H9 (cell line): ENCODE results near the gene WSB2. TPM values are rescaled to one million over a fixed set of nuclear protein-coding genes. Genes with fewer than 3 reads are reported as not detected.
A peak's percentile ranks its signal among the peaks of the same experiment; 100 is the strongest.

Experiments used
- DNase-seq: peaks from one replicate; pipeline ENCODE4 v3.0.0-alpha.2; 2017
- H2AFZ ChIP-seq: one replicate; pipeline ENCODE4 v1.6.1; 2013; ENCODE audit warnings: mild to moderate bottlenecking, low read length, control low read depth, moderate library complexity
- H2AK5ac ChIP-seq: 2 replicates; pipeline ENCODE4 v1.6.1; 2013; ENCODE audit warnings: low read length, control low read depth, mixed read lengths; ENCODE audit not compliant: insufficient read length
- H2BK120ac ChIP-seq: one replicate; pipeline ENCODE4 v1.6.1; 2013; ENCODE audit warnings: low read depth, mild to moderate bottlenecking, low read length, control low read depth, inconsistent platforms; ENCODE audit not compliant: poor library complexity, severe bottlenecking
- H2BK12ac ChIP-seq: 2 replicates; pipeline ENCODE4 v1.6.1; 2013; ENCODE audit warnings: low read length, control low read depth, mixed read lengths, low read depth; ENCODE audit not compliant: insufficient read length
- H2BK15ac ChIP-seq: 2 replicates; pipeline ENCODE4 v1.6.1; 2013; ENCODE audit warnings: low read depth, low read length, control low read depth
- H2BK20ac ChIP-seq: one replicate; pipeline ENCODE4 v1.6.1; 2013; ENCODE audit warnings: low read depth, mild to moderate bottlenecking, low read length, control low read depth, inconsistent platforms; ENCODE audit not compliant: poor library complexity, severe bottlenecking
- H2BK5ac ChIP-seq: 2 replicates; pipeline ENCODE4 v1.6.1; 2013; ENCODE audit warnings: low read length, control low read depth, mixed read lengths; ENCODE audit not compliant: insufficient read length
- H3K14ac ChIP-seq: 2 replicates; pipeline ENCODE4 v1.6.1; 2013; ENCODE audit warnings: low read length, control low read depth; ENCODE audit not compliant: insufficient read depth
- H3K18ac ChIP-seq: 2 replicates; pipeline ENCODE4 v1.6.1; 2013; ENCODE audit warnings: low read depth, mild to moderate bottlenecking, mixed read lengths, low read length, control low read depth; ENCODE audit not compliant: insufficient read length
- H3K23ac ChIP-seq: 2 replicates; pipeline ENCODE4 v1.6.1; 2013; ENCODE audit warnings: low read length, control low read depth, mixed read lengths, low read depth; ENCODE audit not compliant: insufficient read length
- H3K23me2 ChIP-seq: 2 replicates; pipeline ENCODE4 v1.6.1; 2013; ENCODE audit warnings: low read depth, mild to moderate bottlenecking, mixed read lengths, low read length, control low read depth; ENCODE audit not compliant: insufficient read length, poor library complexity, severe bottlenecking
- H3K27ac ChIP-seq: 2 replicates; pipeline ENCODE4 v1.5.1; 2013; ENCODE audit warnings: low read length, control low read depth, mixed read lengths, low read depth; ENCODE audit not compliant: insufficient read length
- H3K27me3 ChIP-seq: 2 replicates; pipeline ENCODE4 v1.6.1; 2013; ENCODE audit warnings: low read length, control low read depth, inconsistent platforms; ENCODE audit not compliant: insufficient read depth
- H3K4ac ChIP-seq: 2 replicates; pipeline ENCODE4 v1.6.1; 2013; ENCODE audit warnings: low read depth, mild to moderate bottlenecking, control low read depth, inconsistent platforms, low read length, moderate library complexity
- H3K4me1 ChIP-seq: 2 replicates; pipeline ENCODE4 v1.6.1; 2013; ENCODE audit warnings: low read length, control low read depth, inconsistent platforms; ENCODE audit not compliant: insufficient read depth
- H3K4me2 ChIP-seq: 2 replicates; pipeline ENCODE4 v1.6.1; 2013; ENCODE audit warnings: low read length, control low read depth, mixed read lengths; ENCODE audit not compliant: insufficient read length, insufficient read depth
- H3K56ac ChIP-seq: 2 replicates; pipeline ENCODE4 v1.6.1; 2013; ENCODE audit warnings: low read depth, mild to moderate bottlenecking, mixed read lengths, low read length, control low read depth; ENCODE audit not compliant: insufficient read length
- H3K79me1 ChIP-seq: 2 replicates; pipeline ENCODE4 v1.6.1; 2013; ENCODE audit warnings: low read depth, mild to moderate bottlenecking, moderate library complexity, low read length, control low read depth, inconsistent platforms; ENCODE audit not compliant: insufficient read depth, poor library complexity, severe bottlenecking
- H3K79me2 ChIP-seq: 2 replicates; pipeline ENCODE4 v1.6.1; 2013; ENCODE audit warnings: low read length, control low read depth, inconsistent platforms; ENCODE audit not compliant: insufficient read depth
- H3K9ac ChIP-seq: 2 replicates; pipeline ENCODE4 v1.6.1; 2013; ENCODE audit warnings: low read length, control low read depth, mixed read lengths; ENCODE audit not compliant: insufficient read length; ENCODE audit errors: extremely low read depth
- H3K9me3 ChIP-seq: one replicate; pipeline ENCODE4 v1.6.1; 2013; ENCODE audit warnings: low read depth, low read length, inconsistent platforms; ENCODE audit not compliant: control insufficient read depth
- H3T11ph ChIP-seq: one replicate; pipeline ENCODE4 v1.6.1; 2013; ENCODE audit warnings: mild to moderate bottlenecking, low read length, control low read depth, inconsistent platforms
- H4K20me1 ChIP-seq: one replicate; pipeline ENCODE4 v1.6.1; 2013; ENCODE audit not compliant: control insufficient read depth, insufficient read length, insufficient read depth
- H4K5ac ChIP-seq: 2 replicates; pipeline ENCODE4 v1.6.1; 2013; ENCODE audit warnings: low read depth, mild to moderate bottlenecking, mixed read lengths, low read length, control low read depth; ENCODE audit not compliant: insufficient read length
- H4K8ac ChIP-seq: replicated peaks from 2 replicates; pipeline ENCODE4 v1.6.1; 2013; ENCODE audit warnings: low read length, control low read depth, mixed read lengths, low read depth; ENCODE audit not compliant: insufficient read length
- H4K91ac ChIP-seq: 2 replicates; pipeline ENCODE4 v1.6.1; 2013; ENCODE audit warnings: low read depth, mild to moderate bottlenecking, moderate library complexity, mixed read lengths, low read length, control low read depth; ENCODE audit not compliant: insufficient read length
- H3K27ac Mint-ChIP-seq, 3 experiments: 2 replicates in 2 of 3; 3 replicates in 1 of 3; pipeline ENCODE4 v1.8.0; 2020 to 2021; ENCODE audit warnings: mixed read lengths in 3 of 3, mild to moderate bottlenecking in 1 of 3, moderate library complexity in 1 of 3
- H3K27me3 Mint-ChIP-seq: 2 replicates; pipeline ENCODE4 v1.8.0; 2021; ENCODE audit warnings: low read depth, mild to moderate bottlenecking, moderate library complexity, mixed read lengths
- H3K36me3 Mint-ChIP-seq, 3 experiments: 2 replicates in 2 of 3; 3 replicates in 1 of 3; pipeline ENCODE4 v1.8.0; 2020 to 2021; ENCODE audit warnings: low read depth in 3 of 3, mixed read lengths in 3 of 3; ENCODE audit not compliant: insufficient read depth in 1 of 3
- H3K4me1 Mint-ChIP-seq, 2 experiments: 2 replicates each; pipeline ENCODE4 v1.8.0; 2020; ENCODE audit warnings: mixed read lengths in 2 of 2
- H3K4me3 Mint-ChIP-seq, 2 experiments: 2 replicates in 1 of 2; 3 replicates in 1 of 2; pipeline ENCODE4 v1.8.0; 2020 to 2021; ENCODE audit warnings: mild to moderate bottlenecking in 2 of 2, mixed read lengths in 2 of 2, moderate library complexity in 1 of 2
- H3K9me3 Mint-ChIP-seq, 2 experiments: 2 replicates in 1 of 2; 3 replicates in 1 of 2; pipeline ENCODE4 v1.8.0; 2020; ENCODE audit warnings: mild to moderate bottlenecking in 2 of 2, mixed read lengths in 2 of 2, moderate library complexity in 1 of 2
- CTCF ChIP-seq: fragments of 200-600 bp; sonication (generic); conservative IDR thresholded peaks from 3 replicates; pipeline ENCODE4 v1.8.0; 2021; ENCODE audit warnings: antibody characterized with exemption, mild to moderate bottlenecking
- WGBS: extraction: QIAGEN DNeasy Blood & Tissue Kit; methylation state at CpG from one replicate; pipeline ENCODE4 v1.1.7; 2013; ENCODE audit warnings: missing lambda C conversion rate, low lambda C conversion rate, mixed read lengths; ENCODE audit not compliant: insufficient read length; ENCODE audit errors: extremely low coverage; 5-methylcytosine and 5-hydroxymethylcytosine counted together
- total RNA-seq: library from RNA; stranded (reverse); gene quantifications from 2 replicates; pipeline ENCODE4 v1.2.1, GENCODE V29; 2021

Gene WSB2
- total RNA-seq, 1 experiment from 2014 or later = 58.6 TPM

- Histone ChIP-seq H2BK120ac (no peak overlapping the region), H3K14ac (no peak overlapping the region), H3K27ac (no peak overlapping the region), H3K79me2 (no peaks in the 10 kb centered on the region; the same call in 1 of the 2 replicates), H2AK5ac (no peak overlapping the region), H3K23me2 (no peaks in the 10 kb centered on the region), H3K4me1 (no peaks in the 10 kb centered on the region), H2BK12ac (no peak overlapping the region), H4K5ac (no peak overlapping the region), H3K9me3 (no peaks in the 10 kb centered on the region), H2BK15ac (no peak overlapping the region), H4K8ac (no peak overlapping the region), H3K18ac (no peak overlapping the region), H2BK5ac (no peak overlapping the region), H2BK20ac (no peak overlapping the region), H4K20me1 (no peaks in the 10 kb centered on the region), H3K27me3 (no peaks in the 10 kb centered on the region), H3K23ac (no peak overlapping the region), H3T11ph (no peak overlapping the region), H3K79me1 (no peaks in the 10 kb centered on the region), H3K9ac (no peak overlapping the region), H2AFZ (no peak overlapping the region), H3K4ac (no peak overlapping the region), H3K4me2 (no peak overlapping the region), H4K91ac (no peak overlapping the region), H3K56ac (no peak overlapping the region)
- no peak for TF ChIP-seq CTCF
- no CpG with 5 or more reads among the region's 11 CpGs for WGBS
- no peak for DNase-seq
- Mint-ChIP-seq H3K9me3 (no peaks in the 10 kb centered on the region; a peak in 1 of 5 replicates), H3K27me3 (no peaks in the 10 kb centered on the region), H3K36me3 (peaks cover 42 to 91% (median 74%) of the 10 kb centered on the region in 3 experiments), H3K4me1 (peaks cover 0 to 13% of the 10 kb centered on the region in 2 experiments; a peak in 2 of 4 replicates), H3K4me3 (no peak overlapping the region), H3K27ac (peak overlapping the region in 2 of 3 experiments; percentile 27 to 78; a peak in 1 of 7 replicates)
Observed at GRCh38 chr12:118036672-118037411, 24.1 kb downstream of the WSB2 start.
